ENCODE measurements around the gene RABGAP1.

The RABGAP1 gene

GRCh38 chr9:123081824-123082223, 141.0 kb downstream of the RABGAP1 start:
- no peak for DNase-seq (ENCODE audit: low read depth in 3 of 3)

GRCh38 chr9:123083680-123084079, 142.9 kb downstream of the RABGAP1 start:
- no peak for DNase-seq (ENCODE audit: low read depth in 3 of 3)

GRCh38 chr9:123084256-123084655, 143.4 kb downstream of the RABGAP1 start:
- DNase-seq (ENCODE audit: low read depth in 3 of 3) = no peak

GRCh38 chr9:123085916-123086315, 145.1 kb downstream of the RABGAP1 start:
- no peak for DNase-seq (ENCODE audit: low read depth in 3 of 3)

GRCh38 chr9:123087359-123087888, 146.6 kb downstream of the RABGAP1 start:
- DNase-seq (ENCODE audit: low read depth in 3 of 3) = no peak

GRCh38 chr9:123089040-123089439, 148.2 kb downstream of the RABGAP1 start:
- DNase-seq (ENCODE audit: low read depth in 3 of 3) = no peak

- DNase-seq (ENCODE audit: low read depth in 3 of 3) = no peak
Measured at GRCh38 chr9:123089790-123090189, 149.0 kb downstream of the RABGAP1 start.

GRCh38 chr9:123090198-123090896, 149.5 kb downstream of the RABGAP1 start:
- no peak for DNase-seq (ENCODE audit: low read depth in 3 of 3)

- DNase-seq (ENCODE audit: low read depth in 3 of 3) = no peak
Measured at GRCh38 chr9:123090956-123091355, 150.1 kb downstream of the RABGAP1 start.

- no peak for DNase-seq (ENCODE audit: low read depth in 3 of 3)
Measured at GRCh38 chr9:123091459-123091858, 150.6 kb downstream of the RABGAP1 start.

- no peak for DNase-seq (ENCODE audit: low read depth in 3 of 3)
Measured at GRCh38 chr9:123093141-123093540, 152.3 kb downstream of the RABGAP1 start.

GRCh38 chr9:123096987-123097386, 156.2 kb downstream of the RABGAP1 start:
- no peak for DNase-seq (ENCODE audit: low read depth in 3 of 3)

GRCh38 chr9:123097430-123098095, 156.7 kb downstream of the RABGAP1 start:
- DNase-seq (ENCODE audit: low read depth in 3 of 3) = no peak

- no peak for DNase-seq (ENCODE audit: low read depth in 3 of 3)
Measured at GRCh38 chr9:123098096-123098459, 157.3 kb downstream of the RABGAP1 start.

- no peak for DNase-seq (ENCODE audit: low read depth in 3 of 3)
Measured at GRCh38 chr9:123099042-123099441, 158.2 kb downstream of the RABGAP1 start.

- no peak for DNase-seq (ENCODE audit: low read depth in 3 of 3)
Measured at GRCh38 chr9:123099548-123099947, 158.7 kb downstream of the RABGAP1 start.

GRCh38 chr9:123102375-123103113, 161.7 kb downstream of the RABGAP1 start:
- DNase-seq (ENCODE audit: low read depth in 3 of 3) = no peak

- DNase-seq (ENCODE audit: low read depth in 3 of 3) = no peak
Measured at GRCh38 chr9:123104807-123105206, 164.0 kb downstream of the RABGAP1 start.

GRCh38 chr9:123105490-123105889, 164.7 kb downstream of the RABGAP1 start:
- DNase-seq (ENCODE audit: low read depth in 3 of 3) = no peak

- DNase-seq (ENCODE audit: low read depth in 3 of 3) = no peak
Measured at GRCh38 chr9:123107639-123108285, 166.9 kb downstream of the RABGAP1 start.

GRCh38 chr9:123108976-123109375, 168.2 kb downstream of the RABGAP1 start:
- DNase-seq (ENCODE audit: low read depth in 3 of 3) = no peak

All from stimulated activated CD4-positive, alpha-beta T cell treated with anti-CD3 and anti-CD28 coated beads, TNF-alpha, amount 100 ng/mL, for 48 hours (primary cell).